HG02798 (cell line): ENCODE measurements around the gene IKBKE.

Experiments used
- ATAC-seq: cut with Tn5 transposase; IDR thresholded peaks from one replicate; pipeline ENCODE4 v1.9.1; 2021; ENCODE audit warnings: mild to moderate bottlenecking; ENCODE audit not compliant: unreplicated experiment, poor library complexity

IKBKE gene

GRCh38 chr1:206492589-206492988 is 22.3 kb downstream of the IKBKE start:
- ATAC-seq: no peak

- no peak for ATAC-seq
Measured at GRCh38 chr1:206493279-206493678, 23.0 kb downstream of the IKBKE start.

GRCh38 chr1:206495011-206495461 is 24.8 kb downstream of the IKBKE start:
- no peak for ATAC-seq

- ATAC-seq: peak; percentile 11
Measured at GRCh38 chr1:206495493-206496046, 25.3 kb downstream of the IKBKE start.

GRCh38 chr1:206496131-206496793 is 26.0 kb downstream of the IKBKE start:
- ATAC-seq: peak; percentile 72

- no peak for ATAC-seq
Measured at GRCh38 chr1:206497363-206497762, 27.1 kb downstream of the IKBKE start.

GRCh38 chr1:206497774-206498173 is 27.5 kb downstream of the IKBKE start:
- no peak for ATAC-seq

- ATAC-seq: no peak
Measured at GRCh38 chr1:206498685-206499084, 28.4 kb downstream of the IKBKE start.

GRCh38 chr1:206500046-206500445 is 29.8 kb downstream of the IKBKE start:
- no peak for ATAC-seq

GRCh38 chr1:206501881-206502280 is 31.6 kb downstream of the IKBKE start:
- no peak for ATAC-seq

- no peak for ATAC-seq
Measured at GRCh38 chr1:206502403-206502802, 32.1 kb downstream of the IKBKE start.

GRCh38 chr1:206502812-206503211 is 32.5 kb downstream of the IKBKE start:
- no peak for ATAC-seq

GRCh38 chr1:206503591-206504362 is 33.5 kb downstream of the IKBKE start:
- ATAC-seq: peak; percentile 64

- no peak for ATAC-seq
Measured at GRCh38 chr1:206504363-206504713, 34.1 kb downstream of the IKBKE start.

GRCh38 chr1:206505702-206506355 is 35.6 kb downstream of the IKBKE start:
- ATAC-seq: no peak

- ATAC-seq: peak; percentile 23
Measured at GRCh38 chr1:206506405-206507283, 36.4 kb downstream of the IKBKE start.

GRCh38 chr1:206507284-206508129 is 37.2 kb downstream of the IKBKE start, which contains the start of gene RASSF5:
Gene RASSF5, plus strand, starts transcription at chr1:206507531. Its CDS starts 72 bp downstream, at chr1:206507603.
- peak; percentile 63 for ATAC-seq

GRCh38 chr1:206508130-206508889 is 38.0 kb downstream of the IKBKE start:
- ATAC-seq: no peak
